ENCODE measurements around the gene SLFN11. TPM values are rescaled to one million over a fixed set of nuclear protein-coding genes. Genes with fewer than 3 reads are reported as not detected.
"Not testable (repeated sequence)": the region's sequence is repeated elsewhere in the genome, so short reads cannot be mapped to it uniquely, and the experiment has no call there.

The SLFN11 gene
- total and polyA plus RNA-seq, 7 donors = 1.2 to 28.0 (median 17.8) TPM

- no peaks in the 10 kb centered on the region for H3K36me3 ChIP-seq
- peak overlapping the region in 3 of 4 donors; percentile 30 to 40 (median 34) for H3K4me3 ChIP-seq
- H3K27ac ChIP-seq = peak overlapping the region in 3 of 4 donors; percentile 10 to 53 (median 43)
- no peaks in the 10 kb centered on the region for H3K9me3 ChIP-seq
- H3K27me3 ChIP-seq = peaks cover 0 to 8% (median 0%) of the 10 kb centered on the region in 3 donors
- TF ChIP-seq CTCF (IDR thresholded peaks at IDR 0.05) (peak; percentile 65 to 75 (median 71)), EP300 (IDR thresholded peaks at IDR 0.05) (no peak)
- H3K4me1 ChIP-seq = peaks cover 0 to 30% (median 26%) of the 10 kb centered on the region in 4 donors
- WGBS, 2 donors = 10% methylated on average over 20 of the region's 20 CpGs
- DNase-seq = peak; percentile 75
- intact Hi-C loops (cut with DNase I) = loop anchor here (2.0 to 10.0 kb wide), 4 partner anchors 122 to 434 kb away; partner anchors contain the start of gene SLFN12
Observed at GRCh38 chr17:35312790-35313711, 60.4 kb downstream of the SLFN11 start.

- no peaks in the 10 kb centered on the region for H3K36me3 ChIP-seq
- H3K4me1 ChIP-seq = peaks cover 0 to 30% (median 26%) of the 10 kb centered on the region in 4 donors
- no peak overlapping the region for H3K27ac ChIP-seq
- DNase-seq = no peak
- H3K4me3 ChIP-seq = no peak overlapping the region
- H3K9me3 ChIP-seq = no peaks in the 10 kb centered on the region
- 68 to 79% methylated on average over 3 of the region's 3 CpGs for WGBS, 2 donors
- TF ChIP-seq EP300 (IDR thresholded peaks at IDR 0.05) (no peak), CTCF (IDR thresholded peaks at IDR 0.05) (no peak)
- H3K27me3 ChIP-seq = peaks cover 0 to 8% (median 0%) of the 10 kb centered on the region in 3 donors
- intact Hi-C loops (cut with DNase I) = loop anchor here (2.0 to 10.0 kb wide), 4 partner anchors 122 to 435 kb away; partner anchors contain the start of gene SLFN12
Observed at GRCh38 chr17:35312346-35312745, 61.1 kb downstream of the SLFN11 start.

- H3K36me3 ChIP-seq; H3K4me3 ChIP-seq; H3K27ac ChIP-seq; H3K9me3 ChIP-seq; DNase-seq; intact Hi-C loops (cut with DNase I): not testable (repeated sequence)
- peaks cover 0 to 18% (median 15%) of the 10 kb centered on the region in 4 donors for H3K4me1 ChIP-seq
- WGBS, 2 donors = 77 to 81% methylated on average over 3 of the region's 3 CpGs
- H3K27me3 ChIP-seq = peaks cover 0 to 12% (median 0%) of the 10 kb centered on the region in 3 donors
Observed at GRCh38 chr17:35309345-35309744, 64.1 kb downstream of the SLFN11 start.

Small RNA genes within 50 kb of the gene (small RNA-seq; reads per million reads assigned to genes)
- 0 reads per million in 3 donors for gene AC060766.3
- 0 reads per million in 3 donors for gene AC060766.5

Other genes with a start within 250 kb of the SLFN11 start
- gene NLE1, start 231.3 kb downstream of the SLFN11 start, total RNA-seq = 10 to 100 TPM in 3 of 4 donors, 1 to 10 TPM in 1; 6.6 to 16.8 (median 11.4) TPM
- 10 to 100 TPM in 1 of 3 donors, 1 to 10 TPM in 2; 3.0 to 12.3 (median 3.0) TPM for gene NLE1, start 231.3 kb downstream of the SLFN11 start, polyA plus RNA-seq
- gene UNC45B, start 225.8 kb downstream of the SLFN11 start, total RNA-seq = not detected
- under 1 TPM in 2 of 3 donors, not detected in 1; under 0.01 to 0.03 TPM for gene UNC45B, start 225.8 kb downstream of the SLFN11 start, polyA plus RNA-seq
- gene SLC35G3, start 179.2 kb downstream of the SLFN11 start, total RNA-seq = not detected
- not detected for gene SLC35G3, start 179.2 kb downstream of the SLFN11 start, polyA plus RNA-seq
- gene SLFN5, start 130.5 kb downstream of the SLFN11 start, total RNA-seq = 10 to 100 TPM; 23.0 to 26.2 (median 23.7) TPM
- gene SLFN5, start 130.5 kb downstream of the SLFN11 start, polyA plus RNA-seq = 10 to 100 TPM in 1 of 3 donors, 1 to 10 TPM in 2; 1.2 to 12.6 (median 3.6) TPM
- gene SLFN12, start 58.9 kb upstream of the SLFN11 start, total RNA-seq = 10 to 100 TPM in 2 of 4 donors, 1 to 10 TPM in 2; 6.4 to 19.9 (median 10.2) TPM
- 1 to 10 TPM in 2 of 3 donors, under 1 TPM in 1; 0.69 to 1.2 (median 1.1) TPM for gene SLFN12, start 58.9 kb upstream of the SLFN11 start, polyA plus RNA-seq
- gene SLFN13, start 75.1 kb upstream of the SLFN11 start, total RNA-seq = 10 to 100 TPM; 11.1 to 19.9 (median 17.8) TPM
- 1 to 10 TPM in 2 of 3 donors, under 1 TPM in 1; 0.23 to 3.0 (median 2.2) TPM for gene SLFN13, start 75.1 kb upstream of the SLFN11 start, polyA plus RNA-seq
- gene SLFN12L, start 164.1 kb upstream of the SLFN11 start, total RNA-seq = 1 to 10 TPM in 1 of 4 donors, under 1 TPM in 3; 0.27 to 1.2 (median 0.63) TPM
- 1 to 10 TPM in 1 of 3 donors, not detected in 2; 1.9 TPM for gene SLFN12L, start 164.1 kb upstream of the SLFN11 start, polyA plus RNA-seq
- gene SLFN14, start 187.2 kb upstream of the SLFN11 start, total RNA-seq = not detected
- gene SLFN14, start 187.2 kb upstream of the SLFN11 start, polyA plus RNA-seq = not detected
- 10 to 100 TPM in 1 of 4 donors, 1 to 10 TPM in 3; 4.6 to 10.4 (median 6.5) TPM for gene PEX12, start 204.9 kb upstream of the SLFN11 start, total RNA-seq
- 1 to 10 TPM in 2 of 3 donors, under 1 TPM in 1; 0.92 to 2.7 (median 2.4) TPM for gene PEX12, start 204.9 kb upstream of the SLFN11 start, polyA plus RNA-seq
- gene AP2B1, start 213.7 kb upstream of the SLFN11 start, total RNA-seq = 10 to 100 TPM; 46.7 to 58.7 (median 53.2) TPM
- gene AP2B1, start 213.7 kb upstream of the SLFN11 start, polyA plus RNA-seq = 10 to 100 TPM; 43.2 to 86.4 (median 46.7) TPM